Lower leg skin (tissue), 3 donors: ENCODE results near the gene MRPL46.

ENCODE experiments used
- CTCF ChIP-seq, 3 donors: fragments of 450-650 bp; IDR thresholded peaks; one replicate each; pipeline ENCODE4 v1.5.1; 2016; ENCODE audit warnings: antibody characterized with exemption in 3 of 3, mild to moderate bottlenecking in 3 of 3, moderate library complexity in 2 of 3
- POLR2A ChIP-seq, 2 donors: fragments of 450-650 bp; IDR thresholded peaks; one replicate each; pipeline ENCODE4 v1.6.1; 2016 to 2017; ENCODE audit warnings: antibody characterized with exemption in 2 of 2, mild to moderate bottlenecking in 1 of 2, moderate library complexity in 1 of 2

- no peak for TF ChIP-seq CTCF (IDR thresholded peaks at IDR 0.05)
- TF ChIP-seq POLR2A (IDR thresholded peaks at IDR 0.05), result no peak
These were observed 16.9 kb downstream of the MRPL46 start for GRCh38 chr15:88450125-88450798.
